ENCODE data around the gene CYP19A1.
"Not testable (repeated sequence)": the region's sequence is repeated elsewhere in the genome, so short reads cannot be mapped to it uniquely, and the experiment has no call there.

CYP19A1 gene

GRCh38 chr15:51288143-51289065 lies 50.0 kb downstream of the CYP19A1 start:
- H3K4me3 ChIP-seq (ENCODE audit: low read depth, low read length), result no peak overlapping the region
- TF ChIP-seq CTCF (conservative IDR thresholded peaks at IDR 0.05; ENCODE audit: low read depth, low read length), result no peak
- no peak for DNase-seq (ENCODE audit: low read depth)

- H3K4me3 ChIP-seq (ENCODE audit: low read depth, low read length), result no peak overlapping the region
- DNase-seq (ENCODE audit: low read depth), result no peak
- peak; percentile 30 for TF ChIP-seq CTCF (conservative IDR thresholded peaks at IDR 0.05; ENCODE audit: low read depth, low read length)
Measured at GRCh38 chr15:51286816-51287215, 51.6 kb downstream of the CYP19A1 start.

GRCh38 chr15:51285399-51285798 lies 53.0 kb downstream of the CYP19A1 start:
- no peak overlapping the region for H3K4me3 ChIP-seq (ENCODE audit: low read depth, low read length)
- no peak for TF ChIP-seq CTCF (conservative IDR thresholded peaks at IDR 0.05; ENCODE audit: low read depth, low read length)
- DNase-seq (ENCODE audit: low read depth), result no peak

GRCh38 chr15:51284871-51285270 lies 53.5 kb downstream of the CYP19A1 start:
- no peak overlapping the region for H3K4me3 ChIP-seq (ENCODE audit: low read depth, low read length)
- DNase-seq (ENCODE audit: low read depth), result no peak
- no peak for TF ChIP-seq CTCF (conservative IDR thresholded peaks at IDR 0.05; ENCODE audit: low read depth, low read length)

GRCh38 chr15:51283026-51283425 lies 55.4 kb downstream of the CYP19A1 start:
- TF ChIP-seq CTCF (conservative IDR thresholded peaks at IDR 0.05; ENCODE audit: low read depth, low read length), result peak; percentile 10
- DNase-seq (ENCODE audit: low read depth), result no peak
- H3K4me3 ChIP-seq (ENCODE audit: low read depth, low read length), result no peak overlapping the region

- not testable (repeated sequence) for H3K4me3 ChIP-seq (ENCODE audit: low read depth, low read length)
- DNase-seq (ENCODE audit: low read depth), result peak; percentile 44
Measured at GRCh38 chr15:51282241-51282640, 56.2 kb downstream of the CYP19A1 start.

- peak; percentile 79 for DNase-seq (ENCODE audit: low read depth)
- peak; percentile 94 for TF ChIP-seq CTCF (conservative IDR thresholded peaks at IDR 0.05; ENCODE audit: low read depth, low read length)
- no peak overlapping the region for H3K4me3 ChIP-seq (ENCODE audit: low read depth, low read length)
Measured at GRCh38 chr15:51281368-51281967, 56.9 kb downstream of the CYP19A1 start.
